HG02981 (cell line): ENCODE data around the gene ARHGAP11A.

Experiments
- ATAC-seq: cut with Tn5 transposase; IDR thresholded peaks from one replicate; pipeline ENCODE4 v1.9.1; 2021; ENCODE audit warnings: mild to moderate bottlenecking, moderate library complexity; ENCODE audit not compliant: unreplicated experiment

ARHGAP11A gene

GRCh38 chr15:32652178-32652577 is 36.9 kb downstream of the ARHGAP11A start:
- no peak for ATAC-seq

- no peak for ATAC-seq
Observed at GRCh38 chr15:32656091-32656490, 40.8 kb downstream of the ARHGAP11A start.

GRCh38 chr15:32656496-32656895 is 41.2 kb downstream of the ARHGAP11A start:
- ATAC-seq = no peak

GRCh38 chr15:32657198-32657883 is 42.0 kb downstream of the ARHGAP11A start:
- no peak for ATAC-seq

GRCh38 chr15:32657941-32658340 is 42.6 kb downstream of the ARHGAP11A start:
- no peak for ATAC-seq

- ATAC-seq = no peak
Observed at GRCh38 chr15:32659340-32660155, 44.2 kb downstream of the ARHGAP11A start.

- no peak for ATAC-seq
Observed at GRCh38 chr15:32663671-32664070, 48.4 kb downstream of the ARHGAP11A start.

GRCh38 chr15:32664796-32665195 is 49.5 kb downstream of the ARHGAP11A start:
- no peak for ATAC-seq

- no peak for ATAC-seq
Observed at GRCh38 chr15:32667321-32667720, 52.0 kb downstream of the ARHGAP11A start.

GRCh38 chr15:32668942-32669341 is 53.6 kb downstream of the ARHGAP11A start:
- no peak for ATAC-seq

- ATAC-seq = no peak
Observed at GRCh38 chr15:32669896-32670611, 54.8 kb downstream of the ARHGAP11A start.

- ATAC-seq = no peak
Observed at GRCh38 chr15:32670623-32671022, 55.3 kb downstream of the ARHGAP11A start.

- ATAC-seq = no peak
Observed at GRCh38 chr15:32671339-32672325, 56.3 kb downstream of the ARHGAP11A start.

GRCh38 chr15:32674681-32675080 is 59.4 kb downstream of the ARHGAP11A start:
- no peak for ATAC-seq

GRCh38 chr15:32675466-32675865 is 60.2 kb downstream of the ARHGAP11A start:
- no peak for ATAC-seq

- no peak for ATAC-seq
Observed at GRCh38 chr15:32676169-32676568, 60.9 kb downstream of the ARHGAP11A start.

- no peak for ATAC-seq
Observed at GRCh38 chr15:32677238-32677750, 62.0 kb downstream of the ARHGAP11A start.

- ATAC-seq = no peak
Observed at GRCh38 chr15:32679298-32679690, 64.0 kb downstream of the ARHGAP11A start.

- no peak for ATAC-seq
Observed at GRCh38 chr15:32682569-32682968, 67.3 kb downstream of the ARHGAP11A start.

- no peak for ATAC-seq
Observed at GRCh38 chr15:32682977-32683630, 67.8 kb downstream of the ARHGAP11A start.
